Activated CD4-positive, CD25-positive, alpha-beta regulatory T cell treated with anti-CD3 and anti-CD28 coated beads, Interleukin-2, amount 50 U/mL, for 16 hours (primary cell): Measurements from ENCODE around the gene PRR9.
"Not testable (repeated sequence)": the region's sequence is repeated elsewhere in the genome, so short reads cannot be mapped to it uniquely, and the experiment has no call there.

Experiments
- DNase-seq: peaks from one replicate; pipeline ENCODE4 v3.0.0-alpha.2; 2020; ENCODE audit warnings: low read depth, low spot score

The PRR9 gene

DNA sequence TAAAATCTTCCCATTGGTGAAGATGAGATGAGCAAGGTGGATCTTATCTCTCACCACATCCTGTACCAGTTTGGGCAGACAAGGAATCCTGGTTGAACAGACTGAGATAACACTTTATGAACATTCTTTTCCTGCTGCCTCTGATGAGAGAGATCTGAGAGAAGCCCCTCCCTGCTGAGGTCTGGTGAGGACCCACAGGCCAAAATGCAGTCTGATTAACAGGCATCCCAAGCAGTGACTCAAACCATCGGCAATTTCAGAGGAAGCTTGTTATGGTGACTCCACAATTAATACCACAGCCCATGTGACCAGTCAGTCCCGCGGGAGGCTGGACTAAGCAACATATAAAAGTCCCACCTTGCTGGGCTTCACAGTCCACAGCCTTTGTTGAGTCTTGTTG, at the start of gene PRR9:
Gene PRR9 (plus strand): TSS at position 373 of the 400 bp plus-strand sequence. CDS start 561 bp downstream, outside the sequence.
- no peak for DNase-seq

DNA sequence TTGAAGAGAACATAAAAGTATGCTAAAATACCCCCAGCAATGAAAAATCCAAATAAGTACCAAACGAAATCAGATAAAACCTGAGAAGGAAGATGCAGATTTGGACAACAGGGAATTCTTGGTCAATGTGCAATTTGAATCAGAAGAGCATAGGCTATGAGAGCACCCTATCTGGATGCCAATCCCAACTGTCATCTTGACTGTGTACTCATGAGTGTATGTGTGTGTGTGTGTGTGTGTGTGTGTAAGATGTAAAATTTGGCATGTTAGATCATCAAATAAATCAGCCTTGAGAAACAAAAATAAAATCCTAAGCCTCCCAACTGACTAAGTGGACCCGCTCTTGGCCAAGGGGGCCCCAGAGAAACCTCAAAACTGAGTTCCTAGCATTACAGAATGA, 48.7 kb upstream of the PRR9 start:
- no peak for DNase-seq

DNA sequence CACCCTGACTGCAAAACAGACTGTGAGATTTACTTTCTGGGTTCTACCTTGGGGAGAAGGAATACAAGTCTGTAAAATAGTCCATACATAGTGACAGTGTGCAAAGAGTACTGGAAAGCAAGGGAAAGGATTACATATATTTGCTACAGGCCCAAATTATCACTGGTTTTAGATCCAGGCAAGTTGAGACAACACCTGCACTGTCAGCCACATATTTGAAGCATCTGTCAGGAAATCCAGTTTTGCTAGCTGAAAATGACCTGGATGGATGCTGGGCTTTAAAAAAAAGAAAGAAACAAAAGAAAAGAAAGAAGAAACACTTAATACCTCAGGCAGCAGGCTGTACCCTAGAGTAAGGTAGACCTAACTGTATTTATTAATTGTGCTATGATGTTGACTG, 42.8 kb upstream of the PRR9 start:
- DNase-seq = no peak

- DNase-seq = no peak
Observed at GRCh38 chr1:153178922-153179321, 38.5 kb upstream of the PRR9 start.

GRCh38 chr1:153180556-153180955, 36.8 kb upstream of the PRR9 start:
- DNase-seq = no peak

- not testable (repeated sequence) for DNase-seq
Observed at GRCh38 chr1:153188301-153188700, 29.1 kb upstream of the PRR9 start.

DNA sequence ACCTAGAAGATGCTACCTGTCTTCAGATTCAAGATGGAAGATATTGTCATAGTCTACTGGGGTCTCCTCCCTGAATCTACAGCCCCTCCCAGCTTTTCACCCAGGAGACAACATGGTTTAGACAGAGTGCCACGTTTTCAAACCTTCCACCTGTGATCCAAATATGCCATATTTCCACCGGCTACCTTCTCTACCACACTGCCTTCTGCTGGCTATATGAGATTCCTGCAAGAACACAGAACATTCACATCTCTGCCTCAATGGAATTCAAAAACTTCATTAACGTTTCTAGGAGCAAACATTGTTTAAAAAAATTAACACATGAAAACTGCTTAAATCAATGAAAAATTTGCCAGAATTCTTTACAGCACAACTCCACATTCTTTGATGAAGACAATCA, 27.0 kb upstream of the PRR9 start:
- DNase-seq = no peak

- DNase-seq = no peak
Observed at GRCh38 chr1:153192697-153193096, 24.7 kb upstream of the PRR9 start.

DNA sequence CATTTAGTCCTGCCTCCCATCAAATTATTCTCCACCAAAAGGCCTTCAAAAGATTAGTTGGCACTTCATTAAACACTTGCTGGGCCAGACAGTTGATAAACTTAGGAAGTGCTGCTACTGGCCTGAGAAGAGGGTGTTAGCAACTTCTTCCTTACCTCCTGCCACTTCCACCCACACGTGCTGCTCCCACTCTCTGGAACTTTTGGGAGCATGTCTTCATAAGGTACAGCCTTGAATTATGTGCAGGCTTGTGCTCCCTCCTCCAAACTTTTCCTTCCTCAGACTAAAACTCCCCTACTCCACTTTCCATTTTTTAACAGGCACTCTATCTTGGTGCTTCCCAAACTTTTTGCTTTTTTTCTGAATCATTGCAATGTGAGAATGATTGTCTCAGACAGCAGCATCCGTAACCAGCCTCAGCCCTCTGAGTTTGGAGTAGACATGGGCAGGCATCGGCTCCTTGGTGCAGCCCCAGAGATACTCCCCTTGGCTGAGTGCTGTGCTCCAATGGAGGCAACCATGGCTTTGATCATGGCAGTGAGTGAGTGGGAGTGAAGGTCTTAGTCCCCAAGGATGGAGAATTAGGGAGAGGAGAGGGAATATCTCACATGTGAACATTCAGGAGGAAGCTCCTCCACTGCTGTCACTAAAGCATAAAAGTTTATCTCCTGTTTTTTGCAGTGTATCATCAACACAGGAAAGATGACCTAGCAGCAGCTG, 22.9 kb upstream of the PRR9 start:
- no peak for DNase-seq

DNA sequence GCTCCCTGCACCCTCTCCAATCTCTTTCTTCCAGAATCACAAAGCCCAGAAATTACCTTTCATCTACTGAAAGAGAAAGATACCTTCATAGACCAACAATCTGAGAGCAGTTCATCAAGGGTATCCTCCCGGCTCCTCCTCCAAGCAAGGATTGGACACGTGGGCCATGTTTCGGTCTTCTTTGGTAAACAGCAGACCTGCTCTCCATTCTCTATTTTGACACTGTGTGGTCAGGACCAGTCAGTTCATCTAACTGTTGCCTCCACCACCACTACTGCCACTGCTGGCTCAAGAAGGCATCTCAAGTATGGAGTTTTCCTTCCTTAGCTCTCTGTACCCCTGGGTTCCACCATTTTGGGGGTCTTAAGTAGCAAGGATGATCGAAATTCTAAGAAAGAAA, 22.2 kb upstream of the PRR9 start:
- DNase-seq = no peak

DNA sequence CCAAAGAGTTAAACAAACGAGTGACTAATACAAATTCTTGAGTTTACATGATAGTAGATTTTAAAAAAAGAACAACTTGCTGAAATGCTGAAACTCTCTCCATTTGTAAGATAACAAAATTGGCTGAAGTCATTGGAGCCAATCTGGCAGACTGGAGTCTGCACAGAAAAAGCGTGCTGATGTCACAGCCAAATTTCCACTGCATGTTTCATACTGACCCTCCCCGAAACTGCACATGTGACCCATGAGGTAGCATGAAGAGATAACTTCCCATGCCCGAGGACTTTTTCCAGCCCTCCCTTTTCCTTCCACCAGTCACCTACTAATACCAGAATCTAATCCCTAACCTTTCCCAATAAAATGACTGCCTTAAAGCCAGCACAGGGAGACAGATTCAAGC, 15.4 kb upstream of the PRR9 start:
- DNase-seq = no peak

DNA sequence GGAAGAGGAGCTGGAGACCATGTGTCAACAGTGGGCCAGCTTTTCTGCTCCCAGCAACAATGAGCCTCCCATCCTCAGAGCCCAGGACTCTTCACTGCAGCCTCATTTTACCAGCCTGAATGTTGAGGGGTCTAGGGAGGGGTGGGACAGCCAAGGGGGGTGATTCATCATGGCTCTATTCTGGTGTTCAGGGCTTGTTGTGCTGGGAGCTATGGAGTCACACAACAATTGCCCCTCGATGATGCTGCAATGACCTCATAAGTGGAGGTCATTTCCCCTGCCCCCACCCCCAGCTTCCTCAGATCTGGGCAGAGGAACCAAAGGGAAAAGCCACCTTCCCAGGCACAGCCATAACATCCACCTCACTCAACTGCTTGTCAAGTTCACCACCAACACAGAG, 14.3 kb upstream of the PRR9 start, which contains the start of gene LELP1:
Gene LELP1 (plus strand): TSS at position 301 of the 400 bp plus-strand sequence. CDS start 1,278 bp downstream, outside the sequence.
- DNase-seq = no peak

- DNase-seq = no peak
Observed at GRCh38 chr1:153206631-153207030, 10.8 kb upstream of the PRR9 start.

DNA sequence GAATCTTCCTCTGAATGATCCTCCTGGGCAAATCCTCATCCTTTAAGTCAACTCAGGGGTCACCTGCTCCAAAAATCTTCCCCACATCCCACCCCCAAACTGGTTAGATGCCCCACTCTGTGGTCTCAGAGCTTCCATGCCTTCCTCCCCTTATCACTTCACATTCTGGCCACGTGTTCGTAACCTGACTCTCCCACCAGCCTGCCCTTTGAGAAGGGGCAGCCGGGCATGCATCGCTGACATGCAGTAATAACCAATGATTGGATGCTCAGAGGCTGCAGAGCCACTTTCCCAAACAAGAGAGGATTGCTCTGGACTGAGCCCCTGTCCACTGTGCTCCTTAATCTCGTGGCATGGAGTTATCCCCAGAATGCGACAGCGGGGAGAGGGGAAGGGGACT, 7.2 kb upstream of the PRR9 start:
- DNase-seq = no peak

DNA sequence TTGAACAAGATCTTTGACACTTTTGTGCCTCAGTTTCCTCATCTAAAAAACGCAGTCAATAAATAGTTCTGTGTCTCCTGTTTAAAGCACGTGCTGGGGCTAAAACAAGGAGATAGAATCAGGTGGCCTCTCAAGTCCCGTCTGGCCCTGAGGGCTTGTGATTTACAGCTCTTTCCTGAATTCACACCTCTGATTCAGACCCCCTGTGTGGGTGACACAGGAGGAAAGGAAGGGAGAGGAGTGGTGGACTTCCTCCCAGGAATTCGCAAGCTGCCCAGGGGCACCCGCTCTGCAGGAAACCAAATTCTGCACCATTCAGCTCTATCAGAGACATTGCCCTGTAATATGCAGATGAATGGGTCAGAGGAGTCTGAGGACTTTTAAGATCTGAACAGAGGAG, 5.2 kb upstream of the PRR9 start:
- DNase-seq = no peak

- no peak for DNase-seq
Observed at GRCh38 chr1:153213519-153213918, 3.9 kb upstream of the PRR9 start.

GRCh38 chr1:153217744-153218416, 496 bp downstream of the PRR9 start:
- DNase-seq = no peak

DNA sequence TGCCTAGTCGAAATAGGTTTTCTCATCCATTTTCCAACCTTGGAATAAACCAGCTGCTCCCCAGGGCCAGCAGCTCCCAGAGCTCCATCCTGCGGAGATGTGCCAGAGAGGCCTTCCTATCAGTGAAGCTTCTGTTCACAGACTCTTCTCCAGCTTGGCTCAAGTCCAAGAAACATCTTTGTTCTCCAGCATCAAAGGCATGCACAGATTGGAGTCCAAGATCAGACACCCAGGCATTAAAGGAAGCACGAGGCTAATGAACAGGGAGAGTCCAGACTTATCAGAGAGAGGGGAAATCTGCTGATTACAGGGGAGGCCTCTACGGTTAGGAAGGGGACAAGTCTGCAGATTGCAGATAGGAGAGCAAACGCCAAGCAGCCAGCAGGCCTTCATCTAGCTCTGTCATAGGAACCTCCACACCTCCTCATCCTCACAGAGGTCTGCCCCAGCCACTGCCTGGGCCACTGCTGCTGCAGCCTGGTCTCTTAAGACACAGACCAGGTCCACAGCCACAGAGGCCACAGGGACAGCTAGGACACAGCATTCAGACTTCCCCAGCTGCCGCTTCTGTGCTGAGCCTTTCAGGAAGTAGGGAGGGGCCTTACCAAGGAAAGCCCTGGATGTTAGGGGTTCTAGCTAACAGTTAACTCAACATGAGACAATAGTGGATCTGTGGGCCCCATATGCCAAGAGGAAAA, 3.4 kb downstream of the PRR9 start:
- DNase-seq = no peak

- DNase-seq = peak; percentile 14
Observed at GRCh38 chr1:153223040-153223891, 5.9 kb downstream of the PRR9 start.

DNA sequence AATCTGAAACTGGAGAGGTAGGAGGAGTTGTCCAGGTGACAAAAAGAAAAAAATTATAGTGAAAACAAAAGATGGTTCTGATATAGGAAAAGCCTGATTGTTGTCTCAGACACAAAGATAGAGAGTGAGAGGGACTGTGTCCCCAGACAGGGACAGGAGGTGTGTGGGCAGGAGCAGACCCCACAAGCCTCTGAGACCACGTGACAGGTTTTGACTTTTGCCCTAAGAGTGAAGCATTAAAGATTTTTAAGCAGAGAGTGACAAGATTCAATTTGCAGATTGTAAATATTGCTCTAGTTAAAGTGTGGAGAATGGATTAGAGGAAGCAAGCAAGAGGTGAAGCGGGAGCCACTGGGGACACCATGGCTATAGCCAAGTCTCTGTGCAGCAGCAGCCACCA, 10.4 kb downstream of the PRR9 start:
- DNase-seq = no peak

DNA sequence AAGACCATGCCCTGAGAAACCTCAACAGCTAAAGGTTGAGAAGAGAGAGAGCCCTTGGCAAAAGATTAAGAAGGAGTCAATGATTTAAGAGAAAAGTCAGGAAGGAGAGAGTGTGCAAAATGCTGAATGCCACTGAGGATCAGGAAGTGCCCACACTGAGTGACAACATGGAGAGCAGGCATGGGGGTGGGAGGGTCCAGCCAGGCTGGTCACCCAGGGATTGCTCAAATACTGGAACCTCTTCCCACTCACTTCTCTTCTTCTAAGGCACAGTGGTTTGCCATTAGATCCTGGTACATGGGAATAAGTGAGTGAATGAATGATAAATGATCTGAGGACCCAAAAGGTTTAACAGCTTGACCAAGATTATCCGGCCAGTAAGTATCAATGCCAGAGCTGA, 11.1 kb downstream of the PRR9 start:
- DNase-seq = no peak
